HepG2 (cell line): ENCODE data around the gene CAVIN1. TPM values are rescaled to one million over a fixed set of nuclear protein-coding genes. Genes with fewer than 3 reads are reported as not detected.
A peak's percentile ranks its signal among the peaks of the same experiment; 100 is the strongest.

Experiments
- ATF5 ChIP-seq: sonication (generic); formaldehyde crosslinking; IDR thresholded peaks from 2 replicates; pipeline ENCODE4 v1.4.0; 2020; ENCODE audit warnings: mild to moderate bottlenecking, low read depth, missing genetic modification reagents
- ESRRA ChIP-seq: sonication (generic); formaldehyde crosslinking; IDR thresholded peaks from 2 replicates; pipeline ENCODE4 v1.5.1; 2020; ENCODE audit warnings: mild to moderate bottlenecking, low read depth, missing genetic modification reagents
- FOXK2 ChIP-seq: fragments of 450-650 bp; IDR thresholded peaks from 2 replicates; pipeline ENCODE4 v1.6.1; 2016
- GTF2F1 ChIP-seq: fragments of 150-350 bp; IDR thresholded peaks from 2 replicates; pipeline ENCODE4 v1.6.1; 2014; ENCODE audit warnings: low read length
- JARID2 ChIP-seq: sonication (generic); formaldehyde crosslinking; IDR thresholded peaks from 2 replicates; pipeline ENCODE4 v1.8.1; 2023; ENCODE audit warnings: missing genetic modification reagents, inconsistent platforms; ENCODE audit not compliant: insufficient replicate concordance
- NFATC3 ChIP-seq: sonication (generic); formaldehyde crosslinking; IDR thresholded peaks from 2 replicates; pipeline ENCODE4 v1.5.1; 2020; ENCODE audit warnings: mild to moderate bottlenecking, missing genetic modification reagents
- PRDM10 ChIP-seq: sonication (generic); formaldehyde crosslinking; IDR thresholded peaks from 2 replicates; pipeline ENCODE4 v1.4.0; 2020; ENCODE audit warnings: low read depth, missing genetic modification reagents
- RELA ChIP-seq: sonication (generic); formaldehyde crosslinking; IDR thresholded peaks from 2 replicates; pipeline ENCODE4 v1.4.0; 2020; ENCODE audit warnings: missing genetic modification reagents
- RORA ChIP-seq: sonication (generic); formaldehyde crosslinking; IDR thresholded peaks from 2 replicates; pipeline ENCODE4 v1.5.0; 2020; ENCODE audit warnings: mild to moderate bottlenecking, missing genetic modification reagents, moderate library complexity
- TFAP4 ChIP-seq: sonication (generic); IDR thresholded peaks from 2 replicates; pipeline ENCODE4 v1.6.1; 2016; ENCODE audit warnings: low read depth, borderline replicate concordance
- THAP7 ChIP-seq: sonication (generic); formaldehyde crosslinking; IDR thresholded peaks from 2 replicates; pipeline ENCODE4 v1.8.1; 2023; ENCODE audit warnings: mild to moderate bottlenecking, missing genetic modification reagents
- ZMAT3 ChIP-seq: sonication (generic); formaldehyde crosslinking; conservative IDR thresholded peaks from 2 replicates; pipeline ENCODE4 v1.7.0; 2021; ENCODE audit warnings: missing genetic modification reagents
- ZNF235 ChIP-seq: sonication (generic); formaldehyde crosslinking; IDR thresholded peaks from 2 replicates; pipeline ENCODE4 v1.8.1; 2023; ENCODE audit warnings: mild to moderate bottlenecking, missing genetic modification reagents, borderline replicate concordance
- ZNF274 ChIP-seq: sonication (generic); formaldehyde crosslinking; IDR thresholded peaks from 2 replicates; pipeline ENCODE4 v1.5.1; 2020; ENCODE audit warnings: mild to moderate bottlenecking, missing genetic modification reagents
- ZNF329 ChIP-seq: sonication (generic); formaldehyde crosslinking; IDR thresholded peaks from 2 replicates; pipeline ENCODE4 v1.9.0; 2021; ENCODE audit warnings: low read depth, mild to moderate bottlenecking, missing genetic modification reagents
- ZNF362 ChIP-seq: sonication (generic); formaldehyde crosslinking; IDR thresholded peaks from 2 replicates; pipeline ENCODE4 v1.4.0; 2020; ENCODE audit warnings: missing genetic modification reagents, mild to moderate bottlenecking, borderline replicate concordance
- ZNF691 ChIP-seq: sonication (generic); formaldehyde crosslinking; IDR thresholded peaks from 2 replicates; pipeline ENCODE4 v1.4.0; 2020; ENCODE audit warnings: missing genetic modification reagents, low read depth, mild to moderate bottlenecking, borderline replicate concordance
- ZNF747 ChIP-seq: sonication (generic); formaldehyde crosslinking; IDR thresholded peaks from 2 replicates; pipeline ENCODE4 v1.8.1; 2023; ENCODE audit warnings: missing genetic modification reagents, mild to moderate bottlenecking, borderline replicate concordance
- ZNF781 ChIP-seq: sonication (generic); formaldehyde crosslinking; IDR thresholded peaks from 2 replicates; pipeline ENCODE4 v1.5.1; 2020; ENCODE audit warnings: borderline replicate concordance, mild to moderate bottlenecking, missing genetic modification reagents; ENCODE audit errors: not compliant biosample characterization
- polyA plus RNA-seq, 8 experiments: library from polyadenylated mRNA; depleted of rRNA in 3 of 8; stranded (reverse) in 7 of 8; unstranded in 1 of 8; fragments of >200 nt; fragmentation: Illumina TruSeq in 4 of 8; extraction: Trizol in 4 of 8; gene quantifications; 2 replicates each; pipeline versions ENCODE4 v1.2.1 to v1.2.3, GENCODE V29; 2011 to 2016; ENCODE audit warnings: low read depth in 4 of 8, missing spikeins in 1 of 8, mixed read lengths in 1 of 8; ENCODE audit not compliant: insufficient read depth in 1 of 8
- total RNA-seq, 5 experiments: library from RNA; depleted of rRNA; stranded (reverse); fragments of >200 nt; fragmentation: Illumina TruSeq; extraction: Trizol; gene quantifications; 2 replicates each; pipeline ENCODE4 v1.2.3, GENCODE V29; 2016; ENCODE audit warnings: low read depth in 1 of 5

The CAVIN1 gene
- total and polyA plus RNA-seq, 2 of the 13 experiments (the other 11 are each of a cell fraction or from before 2014, with no cell fraction given) = 15.9 to 25.5 TPM

GRCh38 chr17:42388381-42389134 lies 34.5 kb downstream of the CAVIN1 start, which contains the start of gene STAT3 (continued):
- TF ChIP-seq PRDM10 (CRISPR knock-in tag) (peak; percentile 94), ZMAT3 (no peak), RELA (peak; percentile 97), RORA (CRISPR knock-in tag) (no peak), ESRRA (CRISPR knock-in tag) (peak; percentile 92), ZNF274 (CRISPR knock-in tag) (peak; percentile 97; the same call in 1 of the 2 replicates), ATF5 (no peak), ZNF329 (CRISPR knock-in tag) (peak; percentile 96), ZNF747 (CRISPR knock-in tag) (peak; percentile 99), THAP7 (CRISPR knock-in tag) (no peak), TFAP4 (peak; percentile 100), GTF2F1 (peak; percentile 86; the same call in 1 of the 2 replicates), ZNF362 (CRISPR knock-in tag) (peak; percentile 76; the same call in 1 of the 2 replicates), ZNF781 (CRISPR knock-in tag) (peak; percentile 99), FOXK2 (peak; percentile 48; the same call in 1 of the 2 replicates), ZNF235 (CRISPR knock-in tag) (peak; percentile 97), JARID2 (peak; percentile 98), NFATC3 (CRISPR knock-in tag) (peak; percentile 99), ZNF691 (CRISPR knock-in tag) (peak; percentile 82)
